Activated CD8-positive, alpha-beta memory T cell treated with anti-CD3 and anti-CD28 coated beads for 36 hours (primary cell): Measurements from ENCODE around the gene CPNE9. TPM values are rescaled to one million over a fixed set of nuclear protein-coding genes. Genes with fewer than 3 reads are reported as not detected.

Source experiments
- CTCF ChIA-PET: fragments of 350-600 bp; sonication (Branson Sonifier 250); formaldehyde crosslinking; loops from one replicate; lab custom pipeline; 2021; ENCODE audit warnings: antibody characterized with exemption; lab: Charles Lee
- POLR2A ChIA-PET: fragments of 350-600 bp; sonication (Branson Sonifier 250); formaldehyde crosslinking; loops from one replicate; lab custom pipeline; 2021; ENCODE audit warnings: antibody characterized with exemption; lab: Charles Lee
- total RNA-seq, 2 experiments: library from RNA; stranded (reverse); gene quantifications; one replicate each; pipeline ENCODE4 v1.2.3, GENCODE V29; 2021

CPNE9 gene
- total RNA-seq, 2 experiments from 2014 or later, result 0.10 to 0.40 TPM

- CTCF ChIA-PET, result no interaction called here
- POLR2A ChIA-PET, result no interaction called here
These were observed 1.0 kb downstream of the CPNE9 start for GRCh38 chr3:9704347-9705322.

- POLR2A ChIA-PET, result no interaction called here
- CTCF ChIA-PET, result no interaction called here
These were observed 6.6 kb downstream of the CPNE9 start for GRCh38 chr3:9710174-9710739.

- ChIA-PET CTCF (interaction anchor here (1.1 kb wide), 1 partner anchor 12 kb away, joined by 3 read pairs; no protein-coding TSS in a partner anchor), POLR2A (interaction anchor here (0.5 kb wide), 1 partner anchor 14 kb away, joined by 3 read pairs; no protein-coding TSS in a partner anchor)
These were observed 8.8 kb downstream of the CPNE9 start for GRCh38 chr3:9712415-9712814.

- CTCF ChIA-PET, result interaction anchor here (1.1 kb wide), 1 partner anchor 13 kb away, joined by 3 read pairs; no protein-coding TSS in a partner anchor
- POLR2A ChIA-PET, result no interaction called here
These were observed 9.5 kb downstream of the CPNE9 start for GRCh38 chr3:9713142-9713541.

GRCh38 chr3:9715136-9715535 lies 11.5 kb downstream of the CPNE9 start:
- ChIA-PET POLR2A (no interaction called here), CTCF (interaction anchor here (0.6 kb wide), 1 partner anchor 244 kb away, joined by 3 read pairs; no protein-coding TSS in a partner anchor)

- POLR2A ChIA-PET, result interaction anchor here (0.7 to 0.8 kb wide), 2 partner anchors 280 to 535 kb away, joined by 4 to 5 read pairs; no protein-coding TSS in a partner anchor
These were observed 12.3 kb downstream of the CPNE9 start for GRCh38 chr3:9715764-9716437.

GRCh38 chr3:9716801-9717555 lies 13.3 kb downstream of the CPNE9 start:
- ChIA-PET POLR2A (no interaction called here), CTCF (interaction anchor here (1.6 kb wide), 1 partner anchor 10 kb away, joined by 4 read pairs; no protein-coding TSS in a partner anchor)

More at GRCh38 chr3:9715764-9716437, 12.3 kb downstream of the CPNE9 start:
- CTCF ChIA-PET, result interaction anchor here (0.6 kb wide), 2 partner anchors 13 to 208 kb away, joined by 3 read pairs; no protein-coding TSS in a partner anchor

GRCh38 chr3:9717563-9717962 lies 13.9 kb downstream of the CPNE9 start:
- ChIA-PET POLR2A (no interaction called here), CTCF (interaction anchor here (0.6 to 1.6 kb wide), 2 partner anchors 10 to 300 kb away, joined by 3 to 4 read pairs; no protein-coding TSS in a partner anchor)

- POLR2A ChIA-PET, result no interaction called here
These were observed 14.5 kb downstream of the CPNE9 start for GRCh38 chr3:9718118-9718517.

GRCh38 chr3:9721015-9721699 lies 17.5 kb downstream of the CPNE9 start:
- CTCF ChIA-PET, result interaction anchor here (0.7 kb wide), 1 partner anchor 15 kb away, joined by 3 read pairs; no protein-coding TSS in a partner anchor
- POLR2A ChIA-PET, result interaction anchor here (0.6 kb wide), 1 partner anchor 42 kb away, joined by 11 read pairs; no protein-coding TSS in a partner anchor

More at GRCh38 chr3:9718118-9718517, 14.5 kb downstream of the CPNE9 start:
- CTCF ChIA-PET, result interaction anchor here (0.6 to 1.6 kb wide), 2 partner anchors 9 to 299 kb away, joined by 3 to 4 read pairs; no protein-coding TSS in a partner anchor

GRCh38 chr3:9721700-9722060 lies 18.0 kb downstream of the CPNE9 start:
- CTCF ChIA-PET, result interaction anchor here (0.7 kb wide), 1 partner anchor 15 kb away, joined by 3 read pairs; no protein-coding TSS in a partner anchor

GRCh38 chr3:9725775-9726515 lies 22.3 kb downstream of the CPNE9 start:
- POLR2A ChIA-PET, result no interaction called here
- CTCF ChIA-PET, result interaction anchor here (1.0 kb wide), 1 partner anchor 222 kb away, joined by 3 read pairs; no protein-coding TSS in a partner anchor

More at GRCh38 chr3:9721700-9722060, 18.0 kb downstream of the CPNE9 start:
- POLR2A ChIA-PET, result no interaction called here

GRCh38 chr3:9727041-9727595 lies 23.5 kb downstream of the CPNE9 start:
- POLR2A ChIA-PET, result interaction anchor here (0.6 to 1.0 kb wide), 2 partner anchors 14 to 22 kb away, joined by 3 read pairs; partner anchors contain the start of gene OGG1
- CTCF ChIA-PET, result interaction anchor here (0.5 to 1.9 kb wide), 13 partner anchors 10 to 395 kb away, joined by 3 to 9 read pairs (median 4); partner anchors contain the start of genes ARPC4 and OGG1

GRCh38 chr3:9727743-9728142 lies 24.1 kb downstream of the CPNE9 start:
- CTCF ChIA-PET, result interaction anchor here (1.1 to 1.9 kb wide), 10 partner anchors 9 to 99 kb away, joined by 3 to 9 read pairs (median 4); partner anchors contain the start of genes ARPC4 and OGG1

GRCh38 chr3:9729419-9729818 lies 25.8 kb downstream of the CPNE9 start:
- ChIA-PET CTCF (interaction anchor here (1.5 kb wide), 1 partner anchor 98 kb away, joined by 3 read pairs; no protein-coding TSS in a partner anchor), POLR2A (interaction anchor here (0.6 kb wide), 1 partner anchor 529 kb away, joined by 3 read pairs; no protein-coding TSS in a partner anchor)

More at GRCh38 chr3:9727743-9728142, 24.1 kb downstream of the CPNE9 start:
- POLR2A ChIA-PET, result interaction anchor here (1.0 kb wide), 1 partner anchor 22 kb away, joined by 3 read pairs; the partner anchor contains the start of gene OGG1
